WTC11 (cell line): ENCODE data around the gene ADGRF5. TPM values are rescaled to one million over a fixed set of nuclear protein-coding genes. Genes with fewer than 3 reads are reported as not detected.

Source experiments
- ATAC-seq: fragments of 200-7000 bp; cut with Tn5 transposase; 2 replicates; pipeline ENCODE4 v1.10.0; 2021; ENCODE audit warnings: mild to moderate bottlenecking, moderate library complexity
- CTCF ChIA-PET: fragments of 300-600 bp; sonication (Branson Sonifier 250); formaldehyde crosslinking; loops from one replicate; lab custom pipeline; 2021; ENCODE audit warnings: antibody characterized with exemption; lab: Charles Lee
- POLR2A ChIA-PET: fragments of 350-600 bp; sonication (Branson Sonifier 250); formaldehyde crosslinking; loops from one replicate; lab custom pipeline; 2021; ENCODE audit warnings: antibody characterized with exemption; lab: Charles Lee
- DNase-seq: peaks from one replicate; pipeline ENCODE4 v3.0.0; 2021; ENCODE audit warnings: low spot score
- H3K27ac Mint-ChIP-seq: 2 replicates; pipeline ENCODE4 v1.8.0; 2021; ENCODE audit warnings: mixed read lengths
- H3K27me3 Mint-ChIP-seq: 2 replicates; pipeline ENCODE4 v1.8.0; 2021; ENCODE audit warnings: low read depth, mild to moderate bottlenecking, moderate library complexity, mixed read lengths
- H3K36me3 Mint-ChIP-seq: 2 replicates; pipeline ENCODE4 v1.8.0; 2021; ENCODE audit warnings: mixed read lengths
- H3K4me1 Mint-ChIP-seq: 2 replicates; pipeline ENCODE4 v1.8.0; 2022; ENCODE audit warnings: mixed read lengths
- H3K4me3 Mint-ChIP-seq: 2 replicates; pipeline ENCODE4 v1.8.0; 2021; ENCODE audit warnings: mild to moderate bottlenecking, moderate library complexity, mixed read lengths
- H3K9me3 Mint-ChIP-seq: 2 replicates; pipeline ENCODE4 v1.8.0; 2021; ENCODE audit warnings: mixed read lengths
- AFF4 ChIP-seq: sonication (generic); formaldehyde crosslinking; IDR thresholded peaks from 2 replicates; pipeline ENCODE4 v1.8.1; 2023; ENCODE audit warnings: mild to moderate bottlenecking, missing genetic modification reagents, borderline replicate concordance
- ARID4B ChIP-seq: sonication (generic); formaldehyde crosslinking; IDR thresholded peaks from 2 replicates; pipeline ENCODE4 v1.8.0; 2023; ENCODE audit warnings: missing genetic modification reagents, mild to moderate bottlenecking, borderline replicate concordance
- CTCF ChIP-seq: fragments of 200-600 bp; IDR thresholded peaks from 2 replicates; pipeline ENCODE4 v1.8.0; 2022; ENCODE audit warnings: antibody characterized with exemption
- FOXK1 ChIP-seq: sonication (generic); formaldehyde crosslinking; IDR thresholded peaks from 2 replicates; pipeline ENCODE4 v1.8.0; 2022; ENCODE audit warnings: mild to moderate bottlenecking, moderate library complexity, missing genetic modification reagents
- MAX ChIP-seq: sonication (generic); formaldehyde crosslinking; IDR thresholded peaks from 2 replicates; pipeline ENCODE4 v1.8.0; 2022; ENCODE audit warnings: mild to moderate bottlenecking, missing genetic modification reagents
- MXD4 ChIP-seq: fragments of 250-450 bp; sonication (Bioruptor Pico); IDR thresholded peaks from 2 replicates; pipeline ENCODE4 v1.8.0; 2021; ENCODE audit warnings: mild to moderate bottlenecking, moderate library complexity, borderline replicate concordance
- ZNF423 ChIP-seq: fragments of 250-450 bp; sonication (Bioruptor Pico); IDR thresholded peaks from 2 replicates; pipeline ENCODE4 v2.1.2; 2022; ENCODE audit warnings: mild to moderate bottlenecking, moderate library complexity
- ZNF512 ChIP-seq: sonication (generic); formaldehyde crosslinking; IDR thresholded peaks from 2 replicates; pipeline ENCODE4 v1.8.1; 2022; ENCODE audit warnings: missing genetic modification reagents, borderline replicate concordance
- ZNF532 ChIP-seq: fragments of 250-450 bp; sonication (Bioruptor Pico); IDR thresholded peaks from 2 replicates; pipeline ENCODE4 v1.9.0; 2021; ENCODE audit warnings: mild to moderate bottlenecking, borderline replicate concordance
- total RNA-seq: library from RNA; stranded (reverse); gene quantifications from 3 replicates; pipeline ENCODE4 v1.2.3, GENCODE V29; 2021

ADGRF5 gene
- total RNA-seq, 1 experiment from 2014 or later = 0.24 TPM

GRCh38 chr6:46930331-46930730 is 8.6 kb upstream of the ADGRF5 start:
- Mint-ChIP-seq H3K36me3 (no peaks in the 10 kb centered on the region), H3K27ac (no peak overlapping the region), H3K4me1 (peaks cover 2% of the 10 kb centered on the region), H3K27me3 (no peaks in the 10 kb centered on the region), H3K4me3 (no peak overlapping the region), H3K9me3 (no peaks in the 10 kb centered on the region)
- ChIA-PET CTCF (no interaction called here), POLR2A (no interaction called here)
- DNase-seq = no peak
- ATAC-seq = no peak
- TF ChIP-seq ZNF423 (CRISPR knock-in tag) = no peak
- TF ChIP-seq MXD4 (CRISPR knock-in tag) = no peak
- TF ChIP-seq CTCF = no peak
- no peak for TF ChIP-seq ARID4B (CRISPR knock-in tag)
- TF ChIP-seq AFF4 (CRISPR knock-in tag) = no peak
- TF ChIP-seq ZNF532 (CRISPR knock-in tag) = no peak

- H3K27me3 Mint-ChIP-seq = no peaks in the 10 kb centered on the region
- H3K27ac Mint-ChIP-seq = no peak overlapping the region
- ChIA-PET CTCF (no interaction called here), POLR2A (no interaction called here)
- no peaks in the 10 kb centered on the region for H3K36me3 Mint-ChIP-seq
- H3K9me3 Mint-ChIP-seq = peaks cover 9% of the 10 kb centered on the region
- ATAC-seq = no peak
- H3K4me3 Mint-ChIP-seq = no peak overlapping the region
- no peak for DNase-seq
- no peaks in the 10 kb centered on the region for H3K4me1 Mint-ChIP-seq
- TF ChIP-seq FOXK1 (CRISPR knock-in tag) = no peak
- TF ChIP-seq AFF4 (CRISPR knock-in tag) = no peak
- no peak for TF ChIP-seq ZNF512 (CRISPR knock-in tag)
- no peak for TF ChIP-seq MAX (CRISPR knock-in tag)
These were observed 5.3 kb upstream of the ADGRF5 start for GRCh38 chr6:46927066-46927465.
